ENCODE results near the gene ADGRA1.
"Not testable (repeated sequence)": the region's sequence is repeated elsewhere in the genome, so short reads cannot be mapped to it uniquely, and the experiment has no call there.

The ADGRA1 gene

DNA sequence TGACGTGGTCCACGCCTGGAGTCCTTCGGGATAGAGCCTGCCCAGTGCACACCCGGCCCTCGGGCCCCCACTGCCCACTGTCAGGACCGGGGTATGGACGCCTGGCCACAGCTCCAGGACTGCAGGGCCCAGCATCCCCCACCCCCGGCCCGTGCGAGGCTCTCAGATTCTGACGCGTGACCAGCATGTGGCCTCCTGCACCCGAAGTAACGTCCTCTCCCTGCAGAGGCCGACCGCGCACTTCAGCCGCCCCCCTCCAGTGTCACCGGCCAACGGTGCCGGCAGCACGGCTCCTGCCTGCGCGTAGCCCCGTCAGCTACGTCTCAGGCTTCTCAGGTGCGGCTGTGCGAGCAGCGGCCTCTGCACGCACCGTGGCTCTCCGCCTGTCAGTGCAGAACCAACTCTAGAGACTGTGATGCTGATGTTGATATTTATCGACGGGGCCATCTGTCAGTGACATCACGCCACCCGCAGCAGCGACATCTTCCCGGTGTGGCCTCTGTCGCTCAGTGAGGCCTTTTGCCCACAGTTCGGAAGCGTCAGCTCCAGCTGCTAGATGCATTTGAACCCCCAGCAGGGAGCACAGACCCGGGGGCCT is 40.1 kb upstream of the ADGRA1 start:
- TF ChIP-seq, protein P1, sequence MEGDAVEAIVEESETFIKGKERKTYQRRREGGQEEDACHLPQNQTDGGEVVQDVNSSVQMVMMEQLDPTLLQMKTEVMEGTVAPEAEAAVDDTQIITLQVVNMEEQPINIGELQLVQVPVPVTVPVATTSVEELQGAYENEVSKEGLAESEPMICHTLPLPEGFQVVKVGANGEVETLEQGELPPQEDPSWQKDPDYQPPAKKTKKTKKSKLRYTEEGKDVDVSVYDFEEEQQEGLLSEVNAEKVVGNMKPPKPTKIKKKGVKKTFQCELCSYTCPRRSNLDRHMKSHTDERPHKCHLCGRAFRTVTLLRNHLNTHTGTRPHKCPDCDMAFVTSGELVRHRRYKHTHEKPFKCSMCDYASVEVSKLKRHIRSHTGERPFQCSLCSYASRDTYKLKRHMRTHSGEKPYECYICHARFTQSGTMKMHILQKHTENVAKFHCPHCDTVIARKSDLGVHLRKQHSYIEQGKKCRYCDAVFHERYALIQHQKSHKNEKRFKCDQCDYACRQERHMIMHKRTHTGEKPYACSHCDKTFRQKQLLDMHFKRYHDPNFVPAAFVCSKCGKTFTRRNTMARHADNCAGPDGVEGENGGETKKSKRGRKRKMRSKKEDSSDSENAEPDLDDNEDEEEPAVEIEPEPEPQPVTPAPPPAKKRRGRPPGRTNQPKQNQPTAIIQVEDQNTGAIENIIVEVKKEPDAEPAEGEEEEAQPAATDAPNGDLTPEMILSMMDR (conservative IDR thresholded peaks at IDR 0.05; ENCODE audit: low read depth, low read length), result no peak
- DNase-seq (ENCODE audit: low read depth), result no peak
- no peak overlapping the region for H3K4me3 ChIP-seq (ENCODE audit: low read length)

DNA sequence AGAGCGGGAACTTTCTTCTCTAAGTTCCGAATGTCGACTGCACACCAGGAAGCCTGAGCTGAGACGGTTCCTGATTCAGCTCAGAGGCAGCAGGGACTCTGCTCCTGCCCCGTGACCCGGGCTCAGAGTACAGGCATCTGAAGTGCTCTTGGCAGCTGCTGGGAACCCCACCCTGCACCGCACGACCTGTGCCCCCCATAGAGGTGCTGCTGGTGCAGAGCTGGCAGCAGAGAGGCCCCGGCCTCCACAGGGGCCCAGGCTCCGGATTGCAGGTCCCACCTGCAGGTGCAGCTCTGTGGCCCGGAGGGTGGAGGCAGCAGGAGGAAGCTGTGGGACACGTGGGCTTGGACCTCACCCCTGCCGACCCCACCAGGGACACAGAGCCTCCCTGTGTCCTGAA is 39.5 kb upstream of the ADGRA1 start:
- no peak overlapping the region for H3K4me3 ChIP-seq (ENCODE audit: low read length)
- DNase-seq (ENCODE audit: low read depth), result no peak
- TF ChIP-seq, protein P1 (conservative IDR thresholded peaks at IDR 0.05; ENCODE audit: low read depth, low read length), result no peak

DNA sequence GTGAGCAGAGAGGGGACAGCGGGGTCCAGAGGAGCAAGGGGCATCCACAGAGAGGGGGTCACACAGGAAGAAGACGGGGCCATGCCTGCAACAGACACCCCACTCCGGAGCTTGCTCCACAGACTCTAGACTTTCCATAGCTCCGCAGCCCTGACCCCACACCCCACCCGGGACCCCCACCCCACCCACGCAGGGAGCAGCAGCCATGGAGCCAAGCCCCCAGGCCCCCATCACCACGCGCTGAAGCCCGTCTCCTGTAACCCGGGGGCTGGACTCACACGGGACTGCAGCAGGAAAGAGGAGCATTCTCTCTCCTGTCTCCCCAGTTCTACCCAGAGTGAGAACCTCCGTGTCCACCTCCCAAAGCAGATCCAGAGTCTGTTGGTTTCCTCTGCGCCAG is 38.8 kb upstream of the ADGRA1 start:
- DNase-seq (ENCODE audit: low read depth), result no peak
- TF ChIP-seq, protein P1 (conservative IDR thresholded peaks at IDR 0.05; ENCODE audit: low read depth, low read length), result no peak
- H3K4me3 ChIP-seq (ENCODE audit: low read length), result no peak overlapping the region

DNA sequence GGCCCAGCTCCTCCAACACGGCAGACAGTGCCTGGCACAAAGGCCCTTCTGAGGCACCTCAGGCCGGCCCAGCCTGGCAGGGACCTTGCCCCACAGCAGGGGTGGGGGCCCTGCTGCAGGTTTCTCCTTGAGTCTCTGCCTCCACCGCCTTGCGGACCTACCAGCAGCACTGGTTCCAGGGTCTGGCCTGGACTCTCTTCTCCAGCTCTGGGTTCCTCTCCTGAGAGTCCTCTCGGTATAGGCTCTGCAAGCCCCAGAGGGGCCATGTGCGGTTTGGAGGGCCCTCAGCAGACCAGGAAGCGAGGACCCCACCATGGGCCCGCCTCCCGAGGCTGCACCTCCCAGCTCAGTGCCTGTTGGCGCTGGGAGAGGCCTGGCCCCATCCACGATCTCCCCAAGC is 38.1 kb upstream of the ADGRA1 start:
- TF ChIP-seq, protein P1 (conservative IDR thresholded peaks at IDR 0.05; ENCODE audit: low read depth, low read length), result no peak
- no peak for DNase-seq (ENCODE audit: low read depth)
- no peak overlapping the region for H3K4me3 ChIP-seq (ENCODE audit: low read length)

DNA sequence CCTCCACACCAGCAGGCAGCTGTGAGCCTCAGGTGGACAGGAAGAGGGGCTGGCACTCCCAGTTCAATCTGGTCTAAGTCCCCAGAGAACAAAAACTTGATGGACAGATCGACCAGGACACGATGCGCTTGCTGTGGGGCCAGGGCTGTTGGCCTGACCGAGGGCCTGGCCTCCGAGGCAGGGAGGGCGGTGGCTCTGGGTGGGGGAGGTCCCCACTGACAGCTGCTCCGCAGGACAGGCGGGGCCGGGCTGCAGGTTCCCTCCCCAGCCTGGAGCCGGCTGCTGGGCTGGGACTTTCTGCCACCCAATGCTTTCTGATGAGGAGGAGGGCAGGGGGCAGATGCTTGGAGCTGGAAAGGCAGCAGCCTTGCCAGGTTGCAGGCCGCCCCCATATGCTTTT is 37.4 kb upstream of the ADGRA1 start:
- no peak overlapping the region for H3K4me3 ChIP-seq (ENCODE audit: low read length)
- TF ChIP-seq, protein P1 (conservative IDR thresholded peaks at IDR 0.05; ENCODE audit: low read depth, low read length), result no peak
- DNase-seq (ENCODE audit: low read depth), result no peak

DNA sequence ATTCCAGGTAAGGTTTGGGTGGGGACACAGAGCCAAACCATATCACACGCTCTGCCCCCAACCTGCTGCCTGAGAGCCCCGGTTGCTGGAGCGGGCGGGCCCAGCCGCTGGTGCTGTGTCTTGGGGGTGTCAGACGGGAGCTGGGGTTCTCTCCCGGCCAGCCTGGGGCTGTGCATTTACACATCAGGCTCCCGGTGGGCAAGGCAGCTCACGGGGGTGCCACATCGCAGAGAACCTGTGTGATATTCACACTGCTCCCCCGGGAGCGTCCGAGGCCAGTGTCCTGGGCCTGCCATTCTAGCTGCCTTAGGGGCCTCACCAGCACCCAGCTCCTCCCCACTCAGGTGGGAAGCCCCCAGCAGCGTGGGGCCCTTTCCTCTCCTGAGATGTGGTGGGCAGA is 35.6 kb upstream of the ADGRA1 start:
- no peak for DNase-seq (ENCODE audit: low read depth)
- TF ChIP-seq, protein P1 (conservative IDR thresholded peaks at IDR 0.05; ENCODE audit: low read depth, low read length), result no peak

DNA sequence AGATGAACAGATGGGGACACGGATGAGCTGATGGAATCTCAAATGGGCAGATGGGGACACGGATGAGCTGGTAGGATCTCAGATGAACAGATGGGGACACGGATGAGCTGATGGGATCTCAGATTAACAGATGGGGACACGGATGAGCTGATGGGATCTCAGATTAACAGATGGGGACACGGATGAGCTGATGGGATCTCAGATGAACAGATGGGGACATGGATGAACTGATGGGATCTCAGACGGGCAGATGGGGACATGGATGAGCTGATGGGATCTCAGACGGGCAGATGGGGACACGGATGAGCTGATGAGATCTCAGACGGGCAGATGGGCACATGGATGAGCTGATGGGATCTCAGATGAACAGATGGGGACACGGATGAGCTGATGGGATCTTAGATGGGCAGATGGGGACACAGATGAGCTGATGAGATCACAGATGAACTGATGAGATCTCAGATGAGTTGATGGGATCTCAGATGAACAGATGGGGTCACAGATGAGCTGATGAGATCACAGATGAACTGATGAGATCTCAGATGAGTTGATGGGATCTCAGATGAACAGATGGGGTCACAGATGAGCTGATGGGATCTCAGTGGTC is 34.1 kb upstream of the ADGRA1 start:
- DNase-seq (ENCODE audit: low read depth); H3K4me3 ChIP-seq (ENCODE audit: low read length): not testable (repeated sequence)

More for the DNA sequence above, 35.6 kb upstream of the ADGRA1 start:
- no peak overlapping the region for H3K4me3 ChIP-seq (ENCODE audit: low read length)
